Rectal smooth muscle tissue (tissue), 1 donor: ENCODE measurements around the gene CRIP3.

Source experiments
- H3K27ac ChIP-seq: one replicate; pipeline ENCODE4 v1.7.0; 2013; ENCODE audit warnings: low read depth, low read length, inconsistent platforms
- H3K27me3 ChIP-seq: one replicate; pipeline ENCODE4 v1.7.0; 2013; ENCODE audit warnings: low read length; ENCODE audit not compliant: control insufficient read depth, insufficient read depth
- H3K36me3 ChIP-seq: one replicate; pipeline ENCODE4 v1.7.0; 2013; ENCODE audit warnings: low read length; ENCODE audit not compliant: control insufficient read depth, insufficient read depth
- H3K4me1 ChIP-seq: one replicate; pipeline ENCODE4 v1.7.0; 2013; ENCODE audit warnings: low read length; ENCODE audit not compliant: control insufficient read depth, insufficient read depth
- H3K4me3 ChIP-seq: one replicate; pipeline ENCODE4 v1.7.0; 2013; ENCODE audit warnings: low read length
- H3K9ac ChIP-seq: one replicate; pipeline ENCODE4 v1.7.0; 2013; ENCODE audit warnings: low read length

CRIP3 gene

GRCh38 chr6:43262780-43263313 is 45.8 kb downstream of the CRIP3 start:
- no peaks in the 10 kb centered on the region for H3K36me3 ChIP-seq
- H3K4me1 ChIP-seq = no peaks in the 10 kb centered on the region
- no peak overlapping the region for H3K4me3 ChIP-seq
- no peak overlapping the region for H3K9ac ChIP-seq
- no peak overlapping the region for H3K27ac ChIP-seq
- H3K27me3 ChIP-seq = no peaks in the 10 kb centered on the region

- Histone ChIP-seq H3K27ac (no peak overlapping the region), H3K4me1 (no peaks in the 10 kb centered on the region), H3K4me3 (no peak overlapping the region), H3K27me3 (no peaks in the 10 kb centered on the region), H3K9ac (no peak overlapping the region), H3K36me3 (no peaks in the 10 kb centered on the region)
Observed at GRCh38 chr6:43262000-43262779, 46.4 kb downstream of the CRIP3 start.

GRCh38 chr6:43261198-43261597 is 47.4 kb downstream of the CRIP3 start:
- Histone ChIP-seq H3K27ac (no peak overlapping the region), H3K4me3 (no peak overlapping the region), H3K27me3 (no peaks in the 10 kb centered on the region), H3K9ac (no peak overlapping the region), H3K4me1 (no peaks in the 10 kb centered on the region), H3K36me3 (no peaks in the 10 kb centered on the region)

- Histone ChIP-seq H3K4me1 (no peaks in the 10 kb centered on the region), H3K27ac (no peak overlapping the region), H3K9ac (no peak overlapping the region), H3K27me3 (no peaks in the 10 kb centered on the region), H3K36me3 (no peaks in the 10 kb centered on the region), H3K4me3 (no peak overlapping the region)
Observed at GRCh38 chr6:43260791-43261190, 47.8 kb downstream of the CRIP3 start.

- Histone ChIP-seq H3K4me1 (no peaks in the 10 kb centered on the region), H3K27me3 (no peaks in the 10 kb centered on the region), H3K9ac (no peak overlapping the region), H3K36me3 (no peaks in the 10 kb centered on the region), H3K27ac (no peak overlapping the region), H3K4me3 (no peak overlapping the region)
Observed at GRCh38 chr6:43258807-43259686, 49.6 kb downstream of the CRIP3 start.

GRCh38 chr6:43258180-43258579 is 50.4 kb downstream of the CRIP3 start:
- no peak overlapping the region for H3K9ac ChIP-seq
- H3K4me3 ChIP-seq = no peak overlapping the region
- H3K36me3 ChIP-seq = no peaks in the 10 kb centered on the region
- no peak overlapping the region for H3K27ac ChIP-seq
- H3K4me1 ChIP-seq = no peaks in the 10 kb centered on the region
- H3K27me3 ChIP-seq = no peaks in the 10 kb centered on the region

- Histone ChIP-seq H3K36me3 (no peaks in the 10 kb centered on the region), H3K9ac (no peak overlapping the region), H3K27ac (no peak overlapping the region), H3K4me1 (no peaks in the 10 kb centered on the region), H3K27me3 (no peaks in the 10 kb centered on the region), H3K4me3 (no peak overlapping the region)
Observed at GRCh38 chr6:43257367-43258145, 51.1 kb downstream of the CRIP3 start.

- Histone ChIP-seq H3K4me3 (no peak overlapping the region), H3K4me1 (no peaks in the 10 kb centered on the region), H3K27ac (no peak overlapping the region), H3K9ac (no peak overlapping the region), H3K36me3 (no peaks in the 10 kb centered on the region), H3K27me3 (no peaks in the 10 kb centered on the region)
Observed at GRCh38 chr6:43256670-43257366, 51.8 kb downstream of the CRIP3 start.
